Upper lobe of left lung (tissue), 4 donors: ENCODE results near the gene TBC1D16.

Experiments
- EP300 ChIP-seq, 4 donors: sonication (generic); formaldehyde crosslinking; IDR thresholded peaks; one replicate each; pipeline ENCODE4 v1.5.1; 2017; ENCODE audit warnings: antibody characterized with exemption in 4 of 4, control low read depth in 2 of 4
- POLR2A ChIP-seq, 4 donors: fragments of 450-650 bp; IDR thresholded peaks; one replicate each; pipeline ENCODE4 v1.5.1; 2016 to 2017; ENCODE audit warnings: antibody characterized with exemption in 4 of 4, mild to moderate bottlenecking in 2 of 4
- TF ChIP-seq, protein P1 (sequence below), 6 experiments: fragments of 450-650 bp in 4 of 6; fragments of 200-600 bp in 2 of 6; sonication (generic) in 2 of 6; IDR thresholded peaks; one replicate each; pipeline ENCODE4 v1.5.1; 2016 to 2019; ENCODE audit warnings: antibody characterized with exemption in 6 of 6

DNA sequence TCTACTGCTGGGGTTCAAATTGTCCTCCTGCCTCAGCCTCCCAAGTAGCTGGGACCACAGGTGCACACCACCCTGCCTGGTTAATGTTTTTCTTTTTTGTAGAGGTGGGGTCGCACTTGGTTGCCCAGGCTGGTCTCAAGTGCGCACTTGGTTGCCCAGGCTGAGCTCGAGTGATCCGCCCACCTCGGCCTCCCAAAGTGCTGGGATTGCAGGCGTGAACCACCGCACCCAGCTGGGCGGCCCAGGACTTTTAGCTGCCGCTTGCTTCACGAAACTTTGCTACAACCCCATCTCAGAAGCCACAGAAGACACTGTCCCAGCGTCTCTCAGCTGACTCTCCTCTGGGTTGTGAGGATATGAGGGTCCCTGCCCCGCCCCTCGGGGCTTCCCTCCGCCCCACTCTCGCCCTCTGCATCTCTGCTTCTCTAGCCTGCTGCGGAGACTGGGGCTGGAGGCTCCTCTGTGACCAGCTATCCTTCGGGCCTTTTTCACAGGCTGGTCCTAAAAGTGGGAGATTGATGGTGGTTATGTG lies 147.6 kb downstream of the TBC1D16 start:
- TF ChIP-seq, protein P1, sequence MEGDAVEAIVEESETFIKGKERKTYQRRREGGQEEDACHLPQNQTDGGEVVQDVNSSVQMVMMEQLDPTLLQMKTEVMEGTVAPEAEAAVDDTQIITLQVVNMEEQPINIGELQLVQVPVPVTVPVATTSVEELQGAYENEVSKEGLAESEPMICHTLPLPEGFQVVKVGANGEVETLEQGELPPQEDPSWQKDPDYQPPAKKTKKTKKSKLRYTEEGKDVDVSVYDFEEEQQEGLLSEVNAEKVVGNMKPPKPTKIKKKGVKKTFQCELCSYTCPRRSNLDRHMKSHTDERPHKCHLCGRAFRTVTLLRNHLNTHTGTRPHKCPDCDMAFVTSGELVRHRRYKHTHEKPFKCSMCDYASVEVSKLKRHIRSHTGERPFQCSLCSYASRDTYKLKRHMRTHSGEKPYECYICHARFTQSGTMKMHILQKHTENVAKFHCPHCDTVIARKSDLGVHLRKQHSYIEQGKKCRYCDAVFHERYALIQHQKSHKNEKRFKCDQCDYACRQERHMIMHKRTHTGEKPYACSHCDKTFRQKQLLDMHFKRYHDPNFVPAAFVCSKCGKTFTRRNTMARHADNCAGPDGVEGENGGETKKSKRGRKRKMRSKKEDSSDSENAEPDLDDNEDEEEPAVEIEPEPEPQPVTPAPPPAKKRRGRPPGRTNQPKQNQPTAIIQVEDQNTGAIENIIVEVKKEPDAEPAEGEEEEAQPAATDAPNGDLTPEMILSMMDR (IDR thresholded peaks at IDR 0.05): no peak
- TF ChIP-seq POLR2A (IDR thresholded peaks at IDR 0.05): no peak
- no peak for TF ChIP-seq EP300 (IDR thresholded peaks at IDR 0.05)
